HUES64 (cell line): ENCODE results near the gene MEIS2.

Source experiments
- H3K27ac ChIP-seq: 2 replicates; pipeline ENCODE4 v1.7.0; 2013; ENCODE audit warnings: low read depth, low read length, inconsistent platforms
- H3K27me3 ChIP-seq: 2 replicates; pipeline ENCODE4 v1.6.1; 2013; ENCODE audit warnings: mild to moderate bottlenecking, low read length; ENCODE audit not compliant: insufficient read depth
- H3K36me3 ChIP-seq: 2 replicates; pipeline ENCODE4 v1.6.1; 2013; ENCODE audit warnings: mild to moderate bottlenecking, low read length; ENCODE audit not compliant: insufficient read depth
- H3K4me1 ChIP-seq: 2 replicates; pipeline ENCODE4 v1.6.1; 2013; ENCODE audit warnings: mild to moderate bottlenecking, low read length, moderate library complexity; ENCODE audit not compliant: insufficient read depth
- H3K4me3 ChIP-seq: 2 replicates; pipeline ENCODE4 v1.5.1; 2013; ENCODE audit warnings: mild to moderate bottlenecking, low read length, moderate library complexity
- H3K9ac ChIP-seq: 2 replicates; pipeline ENCODE4 v1.6.1; 2013; ENCODE audit warnings: mild to moderate bottlenecking, low read depth, low read length
- H3K9me3 ChIP-seq: 2 replicates; pipeline ENCODE4 v1.6.1; 2013; ENCODE audit warnings: low read depth, low read length; ENCODE audit not compliant: insufficient read depth
- WGBS: fragments of 150-250, 120-280 bp; methylation state at CpG from one replicate; pipeline ENCODE4 v1.1.7; 2013; ENCODE audit warnings: missing lambda C conversion rate; 5-methylcytosine and 5-hydroxymethylcytosine counted together

MEIS2 gene

DNA sequence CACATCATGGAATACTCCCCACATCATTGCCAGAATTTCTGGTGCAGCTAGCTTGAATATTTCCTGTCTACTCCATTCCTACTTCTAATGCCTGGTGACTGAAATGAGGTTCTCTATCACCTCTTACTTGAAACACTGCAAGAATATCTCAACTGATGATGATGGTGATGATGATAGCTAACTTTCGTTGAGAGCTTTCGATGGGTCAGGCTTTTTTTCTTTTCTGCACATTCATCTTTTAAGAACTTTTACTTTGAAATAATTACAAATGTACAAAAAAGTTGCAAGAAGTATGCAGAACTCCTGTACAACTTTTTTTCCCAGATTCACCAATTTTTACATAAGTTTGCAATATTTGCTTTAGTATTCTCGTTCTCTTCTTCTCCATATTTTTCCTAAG lies 233.5 kb downstream of the MEIS2 start:
- Histone ChIP-seq H3K4me1 (no peaks in the 10 kb centered on the region), H3K9ac (no peak overlapping the region), H3K27me3 (no peaks in the 10 kb centered on the region), H3K36me3 (no peaks in the 10 kb centered on the region), H3K27ac (no peak overlapping the region), H3K9me3 (no peaks in the 10 kb centered on the region), H3K4me3 (no peak overlapping the region)
- 100% methylated on average over 2 of the region's 3 CpGs for WGBS

DNA sequence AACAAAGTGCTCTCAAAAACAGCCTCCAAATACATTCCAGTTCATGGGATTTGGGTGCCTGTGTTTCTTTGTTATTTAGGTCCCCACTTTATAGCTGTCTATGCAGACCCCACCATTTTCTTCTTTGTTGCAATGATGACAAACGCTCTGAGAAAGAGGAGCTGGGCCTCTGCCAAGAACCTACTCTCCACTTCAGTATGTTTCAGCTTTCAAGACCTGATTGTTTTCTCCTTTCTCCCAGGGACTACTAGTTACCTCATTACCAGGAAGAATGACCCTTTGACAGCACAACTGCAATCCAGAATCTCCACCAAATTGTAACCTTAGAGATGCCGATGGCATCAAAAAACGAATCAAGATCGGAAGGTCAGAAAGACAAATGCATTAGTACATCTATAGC lies 236.8 kb downstream of the MEIS2 start:
- Histone ChIP-seq H3K4me3 (no peak overlapping the region), H3K27ac (no peak overlapping the region), H3K27me3 (no peaks in the 10 kb centered on the region), H3K9me3 (no peaks in the 10 kb centered on the region), H3K36me3 (no peaks in the 10 kb centered on the region), H3K4me1 (no peaks in the 10 kb centered on the region), H3K9ac (no peak overlapping the region)
- 91% methylated on average over 4 of the region's 4 CpGs for WGBS

DNA sequence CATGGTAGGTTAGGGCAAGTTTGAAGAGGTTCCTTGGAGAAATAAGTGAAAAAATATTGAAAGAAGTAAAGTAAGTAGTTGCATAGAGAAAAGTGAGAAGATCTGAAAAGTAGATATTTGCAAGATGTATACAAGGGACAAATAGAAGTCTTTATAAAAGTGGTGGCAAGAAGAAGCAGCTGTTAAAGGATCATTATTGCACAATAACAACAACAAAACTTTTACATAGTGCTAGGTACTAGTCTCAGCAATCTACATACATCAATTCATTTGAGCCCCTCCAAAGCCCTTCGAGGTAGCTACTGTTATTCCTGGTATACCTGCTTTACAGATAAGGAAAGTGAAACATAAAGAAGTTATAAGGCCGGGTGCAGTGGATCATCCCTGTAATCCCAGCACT lies 239.6 kb downstream of the MEIS2 start:
- Histone ChIP-seq H3K9me3 (no peaks in the 10 kb centered on the region), H3K4me3 (no peak overlapping the region), H3K36me3 (no peaks in the 10 kb centered on the region), H3K9ac (no peak overlapping the region), H3K4me1 (no peaks in the 10 kb centered on the region), H3K27ac (no peak overlapping the region), H3K27me3 (no peaks in the 10 kb centered on the region)
- WGBS, result 86% methylated on average over 2 of the region's 2 CpGs

DNA sequence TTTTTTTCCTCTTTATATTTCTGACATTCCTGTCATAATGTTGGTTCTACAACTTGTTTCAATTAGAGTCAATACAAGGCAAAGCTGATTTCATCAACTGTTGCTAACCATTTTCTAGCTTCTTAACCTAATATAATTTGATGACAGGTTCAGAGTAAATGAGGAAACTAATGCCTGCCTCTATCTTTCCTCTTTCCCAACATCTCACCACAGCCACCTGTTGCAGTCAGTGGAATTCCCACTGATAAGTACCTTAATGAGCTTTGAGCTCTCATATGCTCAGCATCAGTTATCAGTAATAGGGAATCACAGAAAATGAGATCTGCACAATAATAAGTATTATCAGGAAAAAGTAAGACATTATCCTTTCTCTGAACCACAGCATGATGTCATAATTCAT lies 241.9 kb downstream of the MEIS2 start:
- H3K9ac ChIP-seq, result no peak overlapping the region
- H3K4me3 ChIP-seq, result no peak overlapping the region
- H3K9me3 ChIP-seq, result no peaks in the 10 kb centered on the region
- H3K27ac ChIP-seq, result no peak overlapping the region
- H3K27me3 ChIP-seq, result no peaks in the 10 kb centered on the region
- H3K36me3 ChIP-seq, result no peaks in the 10 kb centered on the region
- H3K4me1 ChIP-seq, result no peaks in the 10 kb centered on the region

DNA sequence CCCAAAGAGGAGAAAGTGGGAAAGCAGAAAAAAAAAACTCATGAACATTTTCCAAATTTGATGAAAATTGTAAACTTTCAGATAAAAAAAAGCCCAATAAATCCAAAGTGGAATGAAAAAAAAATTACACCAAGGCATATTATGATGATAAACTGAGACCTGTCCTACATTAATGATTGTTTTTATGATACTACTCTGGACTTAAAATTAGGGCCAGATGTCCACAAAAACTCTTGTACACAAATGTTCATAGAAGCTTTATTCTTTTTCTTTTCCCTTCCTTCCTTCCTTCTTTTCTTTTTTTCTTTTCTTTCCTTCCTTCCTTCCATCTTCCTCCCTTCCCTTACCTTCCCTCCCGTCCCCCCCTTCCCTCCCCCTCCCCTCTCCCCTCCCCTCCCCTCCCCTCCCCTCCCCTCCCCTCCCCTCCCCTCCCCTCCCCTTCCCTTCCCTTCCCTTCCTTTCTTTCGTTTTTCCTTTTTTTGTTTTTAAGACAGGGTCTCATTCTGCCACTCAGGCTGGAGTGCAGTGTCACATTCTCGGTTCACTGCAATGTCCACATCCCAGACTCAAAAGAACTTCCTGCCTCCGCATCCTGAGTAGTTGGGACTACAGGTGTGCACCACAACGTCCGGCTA lies 243.9 kb downstream of the MEIS2 start:
- WGBS, result 80% methylated on average over 5 of the region's 6 CpGs
- Histone ChIP-seq H3K9ac (no peak overlapping the region), H3K27ac (no peak overlapping the region)

DNA sequence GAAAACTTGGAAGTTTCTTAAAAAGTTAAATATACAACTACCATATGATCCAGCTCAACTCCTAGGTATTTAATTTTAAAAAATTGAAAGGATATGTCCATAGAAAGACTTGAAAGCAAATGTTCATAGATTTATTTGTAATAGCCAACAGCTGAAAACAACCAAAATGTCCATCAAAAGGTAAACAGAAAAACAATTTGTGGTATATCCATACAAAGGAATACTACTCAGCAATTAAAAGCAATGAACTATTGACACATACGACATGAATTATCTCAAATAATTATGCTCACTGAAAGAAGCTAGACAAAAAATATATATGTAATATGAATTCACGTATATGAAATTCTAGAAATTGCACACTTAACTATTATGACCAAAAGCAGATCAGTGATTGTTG lies 249.5 kb downstream of the MEIS2 start:
- H3K4me3 ChIP-seq, result no peak overlapping the region
- no peak overlapping the region for H3K9ac ChIP-seq
- WGBS, result 71% methylated on average over 2 of the region's 2 CpGs
- H3K27ac ChIP-seq, result no peak overlapping the region
- H3K36me3 ChIP-seq, result no peaks in the 10 kb centered on the region
- no peaks in the 10 kb centered on the region for H3K4me1 ChIP-seq
- no peaks in the 10 kb centered on the region for H3K27me3 ChIP-seq
- H3K9me3 ChIP-seq, result peaks cover 10% of the 10 kb centered on the region; the same call in 1 of the 2 replicates

More for the DNA sequence above, 243.9 kb downstream of the MEIS2 start:
- H3K27me3 ChIP-seq, result no peaks in the 10 kb centered on the region
- no peak overlapping the region for H3K4me3 ChIP-seq
- no peaks in the 10 kb centered on the region for H3K4me1 ChIP-seq
- peaks cover under 1% of the 10 kb centered on the region; the same call in 1 of the 2 replicates for H3K9me3 ChIP-seq
- H3K36me3 ChIP-seq, result no peaks in the 10 kb centered on the region

DNA sequence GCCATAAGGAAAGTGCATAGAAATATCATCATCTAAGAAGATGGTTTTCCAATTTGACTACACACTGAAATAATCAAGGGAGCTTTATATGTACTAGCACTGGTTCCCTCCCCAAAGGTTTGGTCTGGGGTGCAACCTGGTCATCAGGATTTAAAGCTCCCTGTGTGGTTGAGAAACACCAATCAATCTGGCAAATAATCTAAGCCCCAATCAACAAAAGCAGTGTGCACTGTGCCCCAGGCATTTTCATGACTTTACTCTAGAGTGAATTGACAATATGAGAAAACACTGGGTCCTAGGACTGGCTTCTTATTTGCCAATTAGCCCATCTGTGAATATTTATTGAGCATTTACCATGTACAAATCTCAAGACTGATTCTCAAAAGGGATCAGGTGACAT lies 255.1 kb downstream of the MEIS2 start:
- Histone ChIP-seq H3K27me3 (no peaks in the 10 kb centered on the region), H3K4me3 (no peak overlapping the region), H3K4me1 (0 out of 2 replicates have a peak, but pooled peaks cover 6% of the 10 kb centered on the region), H3K27ac (no peak overlapping the region), H3K9me3 (no peaks in the 10 kb centered on the region), H3K36me3 (no peaks in the 10 kb centered on the region), H3K9ac (no peak overlapping the region)

DNA sequence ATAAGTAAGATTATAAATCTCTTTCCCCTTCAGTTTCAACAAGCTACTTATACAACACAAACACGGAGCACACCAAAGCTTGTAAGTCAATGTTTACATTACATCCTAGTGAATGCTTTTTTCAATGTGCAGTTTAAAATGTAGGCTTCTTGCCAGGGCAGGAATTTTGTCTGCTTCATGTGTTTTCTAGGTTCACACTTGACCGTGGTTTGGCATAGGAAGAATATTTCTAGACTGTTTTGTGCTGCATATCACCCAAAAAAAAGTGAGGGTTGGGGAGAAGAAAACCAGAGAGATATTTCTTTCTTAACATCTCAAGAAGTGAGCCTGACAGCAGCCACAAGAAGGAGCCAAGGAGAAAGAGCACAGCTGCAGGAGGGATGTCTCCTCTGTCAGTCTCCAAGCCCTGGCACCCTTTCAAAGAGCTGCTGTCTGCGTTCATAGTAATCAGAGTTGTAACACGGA lies 255.8 kb downstream of the MEIS2 start:
- no peaks in the 10 kb centered on the region for H3K9me3 ChIP-seq
- no peak overlapping the region for H3K4me3 ChIP-seq
- 78% methylated on average over 4 of the region's 4 CpGs for WGBS
- no peaks in the 10 kb centered on the region for H3K36me3 ChIP-seq
- no peak overlapping the region for H3K27ac ChIP-seq
- H3K9ac ChIP-seq, result no peak overlapping the region
- H3K4me1 ChIP-seq, result 0 out of 2 replicates have a peak, but pooled peaks cover 6% of the 10 kb centered on the region
- H3K27me3 ChIP-seq, result no peaks in the 10 kb centered on the region

DNA sequence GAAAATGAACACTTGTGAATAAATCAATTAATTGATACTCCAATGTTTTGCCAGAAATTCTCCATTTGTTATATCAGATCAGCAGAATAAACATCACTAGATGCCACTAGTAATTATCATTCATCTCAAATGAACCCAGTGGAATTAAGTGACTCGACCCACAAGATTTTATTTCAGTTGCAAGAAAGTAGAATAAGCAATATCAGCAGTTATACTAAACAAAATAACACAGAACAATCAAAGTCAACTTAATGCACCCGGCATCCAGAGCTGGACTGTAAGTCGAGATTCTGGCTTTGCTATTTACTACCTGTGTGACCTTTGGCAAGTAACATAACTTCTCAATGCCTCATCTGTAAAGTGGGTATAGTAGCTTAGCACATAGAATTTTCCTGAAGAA lies 256.5 kb downstream of the MEIS2 start:
- H3K27me3 ChIP-seq, result no peaks in the 10 kb centered on the region
- WGBS, result 97% methylated on average over 3 of the region's 3 CpGs
- 0 out of 2 replicates have a peak, but pooled peaks cover 6% of the 10 kb centered on the region for H3K4me1 ChIP-seq
- no peak overlapping the region for H3K4me3 ChIP-seq
- H3K9me3 ChIP-seq, result no peaks in the 10 kb centered on the region
- H3K27ac ChIP-seq, result no peak overlapping the region
- H3K36me3 ChIP-seq, result no peaks in the 10 kb centered on the region
- no peak overlapping the region for H3K9ac ChIP-seq

DNA sequence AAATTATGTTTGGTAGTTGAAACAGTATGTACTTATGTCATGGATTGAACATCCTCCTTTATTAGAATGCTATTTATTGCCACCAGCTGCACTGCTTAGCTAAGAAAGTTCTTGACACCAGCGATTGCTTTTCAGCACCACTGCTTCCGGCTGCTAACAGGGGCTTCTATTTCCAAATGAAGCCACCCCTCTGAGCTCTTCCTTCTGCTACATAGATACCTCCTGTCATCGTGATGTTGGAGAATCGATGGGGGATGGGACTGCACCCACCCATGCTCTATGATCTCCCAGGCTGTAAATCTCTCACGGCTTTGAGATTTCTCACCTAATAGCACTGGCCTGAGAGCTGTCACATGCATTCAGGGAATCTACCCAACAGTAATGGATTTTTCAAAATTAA lies 259.2 kb downstream of the MEIS2 start:
- Histone ChIP-seq H3K27me3 (no peaks in the 10 kb centered on the region), H3K4me3 (no peak overlapping the region), H3K36me3 (no peaks in the 10 kb centered on the region), H3K9me3 (no peaks in the 10 kb centered on the region), H3K27ac (no peak overlapping the region), H3K4me1 (0 out of 2 replicates have a peak, but pooled peaks cover 6% of the 10 kb centered on the region), H3K9ac (no peak overlapping the region)
- WGBS, result 85% methylated on average over 5 of the region's 5 CpGs
